Fibroblast of skin of right biceps (primary cell): ENCODE results near the gene TLR7.

Source experiments
- DNase-seq: peaks from one replicate; pipeline ENCODE4 v3.0.0-alpha.2; 2013

The TLR7 gene

DNA sequence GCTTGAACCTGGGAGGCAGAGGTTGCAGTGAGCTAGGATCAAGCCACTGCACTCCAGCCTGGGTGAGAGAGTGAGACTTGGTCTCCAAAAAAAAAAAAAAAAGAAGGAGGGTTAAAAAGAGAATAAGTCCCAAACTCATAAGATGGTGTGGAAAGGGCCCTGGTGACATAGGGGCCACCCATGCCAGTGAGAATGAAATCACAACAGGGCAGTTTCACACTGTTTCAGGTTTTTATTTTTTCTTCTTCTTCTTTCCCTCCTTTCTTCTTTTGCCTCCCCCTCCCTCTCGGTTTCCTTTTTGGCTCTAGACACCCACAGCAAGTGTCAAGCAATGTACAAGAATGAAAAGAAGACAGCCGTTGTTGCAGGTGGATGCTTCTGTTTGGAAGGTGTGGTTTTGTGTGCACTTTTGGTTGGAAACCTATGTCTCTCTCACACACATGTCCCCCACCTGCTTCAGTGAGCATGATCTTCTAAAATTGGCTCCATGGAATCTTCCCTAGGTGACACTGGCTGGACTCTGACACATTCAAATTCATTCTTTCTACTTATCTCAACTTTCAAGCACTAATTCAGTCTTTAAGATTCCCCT lies 25.1 kb downstream of the TLR7 start:
- no peak for DNase-seq

DNA sequence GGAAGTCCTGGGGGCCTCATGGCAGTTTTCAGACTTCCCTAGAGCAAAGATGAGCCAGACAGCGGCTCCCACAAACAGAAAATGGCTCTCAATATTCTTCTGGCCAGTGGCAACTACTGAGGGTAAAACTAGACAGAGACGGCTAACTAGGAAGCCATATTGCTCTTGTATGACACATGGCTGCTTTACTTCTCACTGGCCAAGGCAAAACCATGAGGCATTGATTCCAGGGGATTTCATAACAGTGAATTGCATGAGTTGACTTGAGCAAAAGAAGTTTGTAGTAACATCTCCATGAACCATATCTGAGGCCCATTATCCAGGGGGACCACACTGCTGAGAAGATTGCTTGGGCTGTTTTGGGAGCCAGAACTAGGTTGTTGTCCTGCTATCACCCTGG lies 25.8 kb downstream of the TLR7 start:
- DNase-seq, result no peak

DNA sequence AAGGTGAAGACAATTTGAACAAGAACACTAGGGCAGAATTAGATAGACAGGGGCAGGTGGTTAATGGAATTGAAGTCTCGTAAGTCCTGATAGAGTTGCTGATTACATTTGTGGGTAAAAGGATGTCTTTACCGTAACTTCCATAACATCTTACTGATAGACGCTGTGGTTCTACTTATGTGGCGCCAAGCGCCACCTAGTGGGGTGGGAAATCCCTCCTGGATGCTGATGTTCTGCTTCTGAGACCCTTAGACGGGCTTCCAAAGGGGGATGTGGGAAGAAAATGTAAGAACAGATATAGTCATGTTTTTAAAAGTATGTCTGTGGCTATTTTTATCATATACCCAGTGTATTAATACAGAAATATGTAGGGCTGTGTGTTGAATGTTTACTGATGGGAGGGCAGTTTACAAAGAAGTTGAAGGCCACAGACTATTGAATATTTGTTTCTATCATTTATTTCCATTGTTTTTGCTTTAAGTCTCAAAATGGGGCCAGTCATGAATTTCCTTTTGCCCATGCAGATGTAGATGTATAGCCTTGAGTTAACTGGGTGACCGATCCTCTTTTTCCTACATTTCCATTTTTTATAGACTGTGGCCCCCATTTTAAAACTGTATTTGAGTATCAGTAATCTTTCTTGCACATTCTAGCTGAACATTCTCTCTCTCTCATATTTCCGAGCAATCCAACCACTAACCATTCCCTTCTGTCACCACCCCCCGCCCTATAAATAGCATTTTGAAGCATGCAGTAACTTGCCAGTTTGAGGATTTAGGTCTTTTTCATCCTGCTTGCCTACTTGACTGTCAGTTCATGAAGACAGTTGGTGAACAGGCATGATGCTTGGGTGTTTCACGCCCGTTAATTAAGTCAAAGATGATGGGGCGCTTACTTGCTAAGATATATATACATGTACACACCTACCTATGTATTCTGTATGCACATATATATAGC lies 27.5 kb downstream of the TLR7 start:
- peak; percentile 33 for DNase-seq

DNA sequence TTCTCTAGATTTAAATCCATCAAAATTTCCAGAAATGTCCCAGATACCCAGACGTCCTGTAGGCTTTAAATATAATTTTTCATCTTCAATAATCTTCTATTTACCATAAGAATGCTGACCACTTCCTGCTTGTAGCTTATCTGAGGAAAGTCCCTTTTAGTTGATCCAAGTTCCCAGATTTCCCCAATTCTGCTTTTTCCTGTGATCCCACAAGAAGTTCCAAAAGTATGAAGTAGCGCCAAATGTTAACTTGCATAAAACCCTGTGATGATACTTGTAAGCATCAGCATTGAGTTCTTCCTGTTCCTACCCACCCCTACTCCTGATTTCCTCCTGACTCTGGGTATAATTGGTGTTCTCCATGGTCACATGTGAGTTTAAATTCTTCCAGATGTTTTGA lies 29.0 kb downstream of the TLR7 start:
- peak; percentile 15 for DNase-seq

DNA sequence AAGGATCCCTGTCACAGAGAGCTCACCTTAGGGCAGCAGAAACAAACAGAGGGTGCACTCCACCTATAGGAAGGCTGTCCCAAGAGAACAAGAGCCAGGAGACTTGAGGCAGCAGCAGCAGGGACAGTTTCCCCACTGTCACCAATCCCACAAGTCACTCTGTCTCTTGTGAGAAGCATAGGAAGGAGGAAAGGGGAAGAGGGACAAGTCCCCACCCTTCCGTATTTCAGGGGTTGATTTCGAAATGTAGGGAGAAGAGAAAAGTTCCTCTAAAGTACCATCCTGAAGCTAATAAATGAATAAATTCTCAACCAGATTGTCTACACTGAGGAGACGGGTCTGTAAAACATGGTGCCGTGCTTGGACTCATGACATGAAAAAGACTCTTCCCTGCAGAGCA lies 30.1 kb downstream of the TLR7 start:
- no peak for DNase-seq

DNA sequence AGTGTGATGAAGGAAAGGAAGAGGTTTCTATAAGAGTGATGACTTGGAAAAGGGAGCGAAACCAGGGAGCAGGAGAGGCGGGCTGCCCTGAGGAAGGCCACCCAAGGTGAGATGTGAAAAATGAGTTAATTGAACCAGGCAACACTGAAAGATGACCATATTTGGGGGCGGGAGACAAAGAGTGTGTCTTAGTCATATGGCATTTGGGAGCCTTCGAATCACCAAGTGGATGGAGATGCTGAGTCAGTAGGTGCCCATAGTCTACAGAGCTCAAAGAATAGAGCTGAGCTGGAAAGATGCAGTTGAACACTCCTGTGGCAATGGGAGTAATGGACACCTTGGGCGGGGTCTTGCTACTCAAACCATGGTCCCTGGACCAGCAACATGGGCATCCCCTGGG lies 31.2 kb downstream of the TLR7 start:
- DNase-seq, result no peak

DNA sequence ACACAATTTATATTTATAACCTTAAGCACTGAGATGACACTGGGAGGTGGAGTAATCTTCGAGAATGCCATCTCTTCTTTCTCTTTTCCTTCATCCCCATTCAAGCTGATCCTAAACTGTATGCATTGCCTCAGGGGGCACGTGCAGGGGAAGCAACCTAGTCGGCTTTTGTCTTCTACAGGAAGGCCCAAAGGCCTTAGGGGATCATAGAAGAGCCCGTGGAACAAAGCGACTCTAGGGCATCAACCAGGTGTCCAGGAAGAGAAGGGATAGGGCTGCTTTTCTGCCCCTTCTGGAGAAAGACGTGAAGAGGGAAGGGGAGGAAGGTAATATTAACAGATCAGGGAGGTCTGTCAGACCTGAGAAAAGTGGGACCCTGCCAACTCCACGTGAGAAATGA lies 32.6 kb downstream of the TLR7 start:
- DNase-seq, result no peak

DNA sequence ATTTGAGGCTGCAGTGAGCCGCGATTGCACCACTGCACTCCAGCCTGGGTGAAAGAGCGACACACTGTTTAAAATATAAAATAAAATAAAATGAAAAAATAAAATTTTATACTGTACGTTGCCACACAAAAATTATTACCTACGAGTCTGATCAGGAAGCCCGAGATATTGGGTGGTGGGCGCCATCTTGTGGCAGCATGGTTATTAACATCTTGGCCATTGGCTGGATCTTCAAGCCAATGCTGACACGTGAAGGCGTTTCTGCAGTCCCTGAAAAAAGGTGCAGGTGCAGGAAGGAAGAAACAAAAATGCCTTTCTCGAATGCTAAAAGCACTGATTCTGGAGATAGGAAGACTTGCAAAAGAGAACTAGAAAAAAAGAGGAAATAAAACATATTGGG lies 34.6 kb downstream of the TLR7 start:
- peak; percentile 34 for DNase-seq

DNA sequence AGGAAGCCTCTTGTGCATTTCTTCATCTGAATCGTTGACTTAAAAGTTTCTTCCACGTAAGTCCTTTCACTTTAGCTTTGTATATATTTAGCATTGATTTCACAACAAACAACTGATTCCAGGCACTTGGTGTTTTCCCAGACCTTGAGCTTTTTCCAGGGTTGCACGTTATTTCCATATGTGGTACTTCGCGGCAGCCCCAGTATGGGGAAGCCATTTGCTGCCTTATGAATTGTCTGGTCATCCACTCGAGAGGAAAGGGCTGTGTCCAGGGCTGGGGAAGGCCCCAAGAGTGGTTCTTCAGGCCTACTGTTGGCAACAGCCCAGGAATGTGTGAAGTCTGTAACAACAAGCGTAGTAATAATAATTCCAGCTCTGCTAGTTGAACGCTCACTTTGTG lies 36.8 kb downstream of the TLR7 start:
- no peak for DNase-seq

DNA sequence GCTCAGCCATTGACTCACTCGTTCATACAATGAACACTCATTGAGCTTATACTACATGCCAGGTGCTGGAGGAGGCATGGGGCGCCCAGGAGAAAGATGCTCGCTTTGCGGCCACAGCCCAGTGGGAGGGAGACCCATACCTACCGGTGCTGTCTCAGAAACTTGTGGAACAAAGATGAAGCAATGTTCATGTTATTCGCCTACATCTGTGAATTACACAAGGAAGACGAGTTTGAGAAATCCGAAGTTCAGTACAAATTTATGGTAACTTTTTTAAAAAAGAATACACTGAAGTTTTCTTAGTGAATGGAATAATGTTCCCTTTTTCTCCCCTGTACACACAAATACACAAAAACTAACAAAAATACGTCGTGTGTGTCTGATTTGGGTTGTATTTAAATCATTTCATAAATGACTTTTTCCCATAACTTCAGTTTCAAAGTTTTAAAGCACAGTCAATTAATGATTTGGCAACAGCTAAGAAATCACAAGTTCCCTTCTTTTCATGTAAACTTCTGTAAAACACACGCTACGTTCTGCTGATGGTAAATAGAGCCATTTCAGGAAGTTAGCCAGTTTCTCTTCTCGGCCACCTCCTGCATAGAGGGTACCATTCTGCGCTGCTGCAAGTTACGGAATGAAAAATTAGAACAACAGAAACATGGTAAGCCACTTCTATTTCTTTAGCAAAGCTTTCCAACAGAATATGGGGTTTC lies 39.3 kb downstream of the TLR7 start, which contains the start of gene TLR8:
Gene TLR8, plus strand, starts transcription at position 575 of the 716 bp plus-strand sequence. Its CDS starts 87 bp downstream, at position 662.
- DNase-seq, result no peak

DNA sequence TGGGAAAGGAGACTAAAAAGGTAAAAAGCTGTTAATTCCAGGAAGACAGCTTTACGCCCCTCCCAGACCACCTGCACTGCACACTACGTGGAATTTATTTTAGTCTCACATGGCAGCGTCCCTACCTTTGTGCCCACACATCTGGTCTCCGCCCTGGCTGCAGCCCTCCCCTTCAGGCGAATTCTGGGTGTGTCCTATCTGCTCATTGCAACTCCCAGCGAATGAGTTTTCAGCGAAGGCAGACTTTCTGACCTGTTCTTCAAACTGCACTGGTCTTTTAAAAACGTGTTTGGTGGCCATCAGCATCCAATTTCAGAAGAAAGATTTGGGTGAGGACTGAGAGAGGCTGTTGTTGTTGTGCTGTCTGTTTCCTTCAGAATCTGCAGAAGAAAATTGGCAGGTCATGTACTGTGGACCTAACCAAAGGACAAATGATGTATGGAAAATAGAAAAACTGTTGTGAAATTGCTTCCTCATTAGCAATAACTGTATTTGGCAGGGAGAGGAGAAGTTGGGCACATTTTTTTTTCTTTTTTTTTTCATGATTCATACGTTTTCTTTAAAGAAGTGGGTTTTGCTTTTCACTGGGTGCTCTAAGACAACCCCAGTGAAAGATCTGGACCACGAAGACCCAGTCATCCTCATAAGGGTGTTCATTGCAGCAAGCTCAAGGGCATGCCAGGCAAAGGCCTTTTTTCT lies 43.7 kb downstream of the TLR7 start:
- DNase-seq, result no peak

DNA sequence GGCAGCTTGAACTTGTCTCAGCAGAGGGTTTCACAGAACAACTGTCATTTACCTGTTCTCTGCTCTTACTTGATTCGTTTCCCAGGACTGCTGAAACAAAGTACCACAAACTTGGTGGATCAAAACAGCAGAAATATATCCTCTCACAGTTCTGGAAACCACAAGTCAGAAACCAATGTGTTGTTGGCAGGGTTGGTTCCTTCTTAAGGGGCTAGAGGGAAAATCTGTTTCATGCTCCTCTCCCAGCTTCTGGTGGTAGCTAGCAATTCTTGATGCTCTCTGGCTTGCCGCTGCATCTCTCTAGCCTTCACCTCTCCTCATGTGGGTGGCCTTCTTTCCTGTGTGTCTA lies 44.2 kb downstream of the TLR7 start:
- no peak for DNase-seq

DNA sequence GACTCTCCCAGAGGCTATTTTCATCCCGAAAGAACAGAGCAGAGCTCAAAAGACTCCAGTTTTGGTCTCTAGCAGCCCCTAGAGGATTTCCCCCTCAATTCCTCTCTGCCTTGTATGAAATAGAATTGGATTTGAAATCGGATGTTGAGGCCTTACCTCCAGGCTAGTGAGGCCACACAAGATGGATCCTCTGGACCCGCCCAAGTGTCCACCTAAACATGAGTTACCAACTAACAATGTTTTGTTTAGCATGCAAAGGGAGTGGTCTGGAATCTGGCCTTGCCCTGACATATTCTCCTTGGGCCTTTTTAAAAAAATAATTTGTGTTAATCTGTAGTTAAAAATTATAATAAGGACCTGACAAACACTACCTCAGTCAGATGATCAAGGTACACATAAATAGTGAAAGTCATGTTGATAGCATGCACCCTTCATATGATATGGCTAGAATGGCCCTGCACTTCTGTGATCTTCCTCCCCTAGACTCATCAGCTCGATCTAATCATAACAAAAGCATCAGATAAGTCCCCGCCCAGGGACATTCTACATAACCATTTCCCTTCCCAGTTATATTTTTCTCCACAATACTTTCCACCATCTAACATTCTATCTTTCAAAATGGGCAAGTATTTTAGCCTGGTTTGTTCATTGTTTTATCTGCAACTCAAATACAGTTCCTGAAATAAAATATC lies 46.1 kb downstream of the TLR7 start:
- DNase-seq, result no peak

DNA sequence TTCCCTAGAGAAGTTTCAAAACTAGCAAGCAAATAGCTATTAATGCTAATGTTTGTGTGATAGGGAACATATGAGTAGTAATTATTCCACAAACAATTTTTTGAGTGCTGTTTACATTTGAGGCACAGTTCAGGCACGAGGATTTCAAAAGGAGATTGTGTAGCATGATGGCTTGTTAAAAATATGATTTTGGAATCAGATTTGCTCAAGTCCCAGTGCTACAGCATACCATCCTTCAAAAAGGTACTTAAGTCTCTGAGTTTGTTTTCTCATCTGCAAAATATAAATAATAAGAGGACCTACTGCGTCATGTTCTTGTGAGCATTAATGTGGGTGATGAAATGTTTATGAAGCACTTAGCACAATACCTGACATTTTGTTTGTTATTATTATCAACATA lies 50.9 kb downstream of the TLR7 start:
- DNase-seq, result no peak

DNA sequence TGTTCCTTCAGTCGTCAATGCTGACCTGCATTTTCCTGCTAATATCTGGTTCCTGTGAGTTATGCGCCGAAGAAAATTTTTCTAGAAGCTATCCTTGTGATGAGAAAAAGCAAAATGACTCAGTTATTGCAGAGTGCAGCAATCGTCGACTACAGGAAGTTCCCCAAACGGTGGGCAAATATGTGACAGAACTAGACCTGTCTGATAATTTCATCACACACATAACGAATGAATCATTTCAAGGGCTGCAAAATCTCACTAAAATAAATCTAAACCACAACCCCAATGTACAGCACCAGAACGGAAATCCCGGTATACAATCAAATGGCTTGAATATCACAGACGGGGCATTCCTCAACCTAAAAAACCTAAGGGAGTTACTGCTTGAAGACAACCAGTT lies 52.2 kb downstream of the TLR7 start:
- DNase-seq, result no peak

DNA sequence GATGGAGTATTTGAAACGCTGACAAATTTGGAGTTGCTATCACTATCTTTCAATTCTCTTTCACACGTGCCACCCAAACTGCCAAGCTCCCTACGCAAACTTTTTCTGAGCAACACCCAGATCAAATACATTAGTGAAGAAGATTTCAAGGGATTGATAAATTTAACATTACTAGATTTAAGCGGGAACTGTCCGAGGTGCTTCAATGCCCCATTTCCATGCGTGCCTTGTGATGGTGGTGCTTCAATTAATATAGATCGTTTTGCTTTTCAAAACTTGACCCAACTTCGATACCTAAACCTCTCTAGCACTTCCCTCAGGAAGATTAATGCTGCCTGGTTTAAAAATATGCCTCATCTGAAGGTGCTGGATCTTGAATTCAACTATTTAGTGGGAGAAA lies 52.7 kb downstream of the TLR7 start:
- DNase-seq, result no peak

DNA sequence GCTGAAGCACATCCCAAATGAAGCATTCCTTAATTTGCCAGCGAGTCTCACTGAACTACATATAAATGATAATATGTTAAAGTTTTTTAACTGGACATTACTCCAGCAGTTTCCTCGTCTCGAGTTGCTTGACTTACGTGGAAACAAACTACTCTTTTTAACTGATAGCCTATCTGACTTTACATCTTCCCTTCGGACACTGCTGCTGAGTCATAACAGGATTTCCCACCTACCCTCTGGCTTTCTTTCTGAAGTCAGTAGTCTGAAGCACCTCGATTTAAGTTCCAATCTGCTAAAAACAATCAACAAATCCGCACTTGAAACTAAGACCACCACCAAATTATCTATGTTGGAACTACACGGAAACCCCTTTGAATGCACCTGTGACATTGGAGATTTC lies 54.1 kb downstream of the TLR7 start:
- no peak for DNase-seq

DNA sequence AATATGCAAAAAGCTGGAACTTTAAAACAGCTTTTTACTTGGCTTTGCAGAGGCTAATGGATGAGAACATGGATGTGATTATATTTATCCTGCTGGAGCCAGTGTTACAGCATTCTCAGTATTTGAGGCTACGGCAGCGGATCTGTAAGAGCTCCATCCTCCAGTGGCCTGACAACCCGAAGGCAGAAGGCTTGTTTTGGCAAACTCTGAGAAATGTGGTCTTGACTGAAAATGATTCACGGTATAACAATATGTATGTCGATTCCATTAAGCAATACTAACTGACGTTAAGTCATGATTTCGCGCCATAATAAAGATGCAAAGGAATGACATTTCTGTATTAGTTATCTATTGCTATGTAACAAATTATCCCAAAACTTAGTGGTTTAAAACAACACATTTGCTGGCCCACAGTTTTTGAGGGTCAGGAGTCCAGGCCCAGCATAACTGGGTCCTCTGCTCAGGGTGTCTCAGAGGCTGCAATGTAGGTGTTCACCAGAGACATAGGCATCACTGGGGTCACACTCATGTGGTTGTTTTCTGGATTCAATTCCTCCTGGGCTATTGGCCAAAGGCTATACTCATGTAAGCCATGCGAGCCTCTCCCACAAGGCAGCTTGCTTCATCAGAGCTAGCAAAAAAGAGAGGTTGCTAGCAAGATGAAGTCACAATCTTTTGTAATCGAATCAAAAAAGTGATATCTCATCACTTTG lies 55.2 kb downstream of the TLR7 start:
- DNase-seq, result peak; percentile 3

DNA sequence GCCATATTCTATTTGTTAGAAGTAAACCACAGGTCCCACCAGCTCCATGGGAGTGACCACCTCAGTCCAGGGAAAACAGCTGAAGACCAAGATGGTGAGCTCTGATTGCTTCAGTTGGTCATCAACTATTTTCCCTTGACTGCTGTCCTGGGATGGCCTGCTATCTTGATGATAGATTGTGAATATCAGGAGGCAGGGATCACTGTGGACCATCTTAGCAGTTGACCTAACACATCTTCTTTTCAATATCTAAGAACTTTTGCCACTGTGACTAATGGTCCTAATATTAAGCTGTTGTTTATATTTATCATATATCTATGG lies 55.7 kb downstream of the TLR7 start:
- DNase-seq, result no peak

DNA sequence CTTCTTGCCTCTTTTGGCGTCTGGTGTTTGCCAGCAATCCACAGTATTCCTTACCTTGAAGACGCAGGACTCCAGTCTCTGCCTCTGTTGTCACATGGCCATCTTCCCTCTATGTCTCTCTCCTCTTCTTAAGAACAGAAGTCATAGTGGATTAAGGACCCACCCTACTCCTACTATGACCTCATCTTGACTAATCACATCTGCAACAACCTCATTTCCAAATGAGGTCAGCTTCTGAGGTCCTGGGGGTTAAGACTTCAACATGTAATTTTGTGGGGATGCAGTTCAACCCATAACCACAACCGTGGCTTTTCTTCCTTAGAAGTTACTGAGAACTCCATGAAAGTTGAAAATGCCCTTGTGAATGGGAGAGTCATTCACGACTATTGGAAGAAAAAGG lies 62.8 kb downstream of the TLR7 start:
- no peak for DNase-seq

DNA sequence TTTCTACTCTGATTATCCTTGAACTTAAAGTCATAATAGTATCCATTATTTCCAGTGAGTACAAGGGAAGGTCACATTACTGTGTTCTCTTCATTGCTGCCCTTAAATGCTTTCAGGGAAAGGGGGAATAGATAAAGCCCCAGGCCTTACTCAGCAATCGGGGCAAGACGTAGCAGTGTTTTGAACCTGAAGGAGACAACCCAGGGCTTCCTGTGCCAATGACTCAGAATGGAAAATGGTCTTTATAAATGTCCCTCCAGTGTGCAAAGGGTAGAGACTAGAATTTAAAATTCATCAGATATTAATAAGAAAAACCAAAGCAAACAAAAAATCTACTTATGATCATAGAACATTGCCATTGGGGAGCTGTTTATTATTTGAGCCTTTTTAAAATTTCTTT lies 63.3 kb downstream of the TLR7 start:
- no peak for DNase-seq

DNA sequence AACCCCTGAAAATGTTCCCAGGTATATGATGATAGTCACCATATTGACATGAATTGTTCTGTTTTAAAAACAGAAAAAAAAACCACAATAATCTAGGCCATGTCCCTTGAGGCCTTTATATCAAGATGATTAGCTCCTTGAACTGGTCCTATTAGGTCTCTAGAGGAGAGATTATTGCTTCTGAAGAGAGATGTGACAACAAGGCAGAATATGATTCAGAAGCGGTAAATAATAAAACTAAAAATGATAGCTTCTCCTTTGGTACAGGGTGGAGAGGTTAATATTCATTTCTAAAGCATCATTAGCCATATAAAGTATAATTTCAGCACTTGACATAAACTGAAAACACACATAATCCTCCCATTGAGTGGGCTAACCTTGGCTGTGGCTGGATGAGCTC lies 65.4 kb downstream of the TLR7 start:
- no peak for DNase-seq
